Measurements from ENCODE around the gene BCKDK. TPM values are rescaled to one million over a fixed set of nuclear protein-coding genes. Genes with fewer than 3 reads are reported as not detected.

The BCKDK gene
- 10 to 100 TPM; 60.7 to 85.3 (median 78.6) TPM for total RNA-seq

DNA sequence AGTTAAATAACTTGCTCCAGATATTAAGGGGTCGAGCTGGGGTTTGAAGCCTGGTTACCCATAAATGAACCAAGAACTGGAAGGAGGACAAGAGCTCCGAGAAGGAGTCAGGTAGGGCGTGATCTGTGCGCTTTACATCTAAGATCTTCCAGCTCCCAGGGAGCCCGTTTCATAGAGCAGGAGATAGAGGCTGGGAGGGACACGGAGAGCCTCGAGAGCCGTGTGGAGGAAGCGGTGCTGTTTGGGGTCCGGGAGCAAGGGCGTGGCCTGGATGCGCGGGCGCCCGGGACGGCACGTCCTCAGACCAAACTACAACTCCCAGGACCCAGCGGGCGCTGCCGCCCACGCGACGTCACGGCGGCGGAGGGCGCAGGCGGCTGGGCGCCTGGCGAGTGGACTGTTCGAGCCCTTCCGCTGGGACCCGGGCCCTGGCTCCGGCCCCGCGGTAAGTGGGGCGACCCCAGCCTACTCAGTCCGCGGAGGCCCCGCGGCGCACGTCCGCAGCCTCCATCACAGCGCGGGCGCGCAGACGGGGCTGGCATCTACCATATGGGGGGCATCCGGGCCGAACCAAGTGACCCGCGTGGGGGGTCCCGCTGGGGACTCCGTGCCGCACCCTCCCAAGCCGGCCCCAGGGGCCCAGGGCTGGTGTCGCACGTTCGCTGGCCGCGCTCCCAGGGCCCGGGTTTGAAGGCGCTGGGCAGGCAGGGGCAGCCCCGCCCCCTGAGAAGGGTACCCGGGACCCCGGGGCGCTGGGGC, at the start of gene BCKDK:
TSS of gene BCKDK (plus strand) at position 352 of the 759 bp plus-strand sequence. CDS start 838 bp downstream, outside the sequence.
- intact Hi-C loops (cut with DNase I; ENCODE audit: low total_unique reads), result no loop called here
- TF ChIP-seq, protein P1, sequence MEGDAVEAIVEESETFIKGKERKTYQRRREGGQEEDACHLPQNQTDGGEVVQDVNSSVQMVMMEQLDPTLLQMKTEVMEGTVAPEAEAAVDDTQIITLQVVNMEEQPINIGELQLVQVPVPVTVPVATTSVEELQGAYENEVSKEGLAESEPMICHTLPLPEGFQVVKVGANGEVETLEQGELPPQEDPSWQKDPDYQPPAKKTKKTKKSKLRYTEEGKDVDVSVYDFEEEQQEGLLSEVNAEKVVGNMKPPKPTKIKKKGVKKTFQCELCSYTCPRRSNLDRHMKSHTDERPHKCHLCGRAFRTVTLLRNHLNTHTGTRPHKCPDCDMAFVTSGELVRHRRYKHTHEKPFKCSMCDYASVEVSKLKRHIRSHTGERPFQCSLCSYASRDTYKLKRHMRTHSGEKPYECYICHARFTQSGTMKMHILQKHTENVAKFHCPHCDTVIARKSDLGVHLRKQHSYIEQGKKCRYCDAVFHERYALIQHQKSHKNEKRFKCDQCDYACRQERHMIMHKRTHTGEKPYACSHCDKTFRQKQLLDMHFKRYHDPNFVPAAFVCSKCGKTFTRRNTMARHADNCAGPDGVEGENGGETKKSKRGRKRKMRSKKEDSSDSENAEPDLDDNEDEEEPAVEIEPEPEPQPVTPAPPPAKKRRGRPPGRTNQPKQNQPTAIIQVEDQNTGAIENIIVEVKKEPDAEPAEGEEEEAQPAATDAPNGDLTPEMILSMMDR (IDR thresholded peaks at IDR 0.05), result no peak
- no peak for TF ChIP-seq POLR2A (IDR thresholded peaks at IDR 0.05)
- H3K4me3 ChIP-seq (ENCODE audit: low read depth, poor library complexity, severe bottlenecking), result peak within 1 kb of the TSS; percentile 91
- peak in 1 of 2 donors; percentile 94 for DNase-seq (ENCODE audit: low spot score in 2 of 2)
- WGBS, 2 donors, result 6 to 20% methylated on average over 12 to 34 of the region's 68 CpGs

DNA sequence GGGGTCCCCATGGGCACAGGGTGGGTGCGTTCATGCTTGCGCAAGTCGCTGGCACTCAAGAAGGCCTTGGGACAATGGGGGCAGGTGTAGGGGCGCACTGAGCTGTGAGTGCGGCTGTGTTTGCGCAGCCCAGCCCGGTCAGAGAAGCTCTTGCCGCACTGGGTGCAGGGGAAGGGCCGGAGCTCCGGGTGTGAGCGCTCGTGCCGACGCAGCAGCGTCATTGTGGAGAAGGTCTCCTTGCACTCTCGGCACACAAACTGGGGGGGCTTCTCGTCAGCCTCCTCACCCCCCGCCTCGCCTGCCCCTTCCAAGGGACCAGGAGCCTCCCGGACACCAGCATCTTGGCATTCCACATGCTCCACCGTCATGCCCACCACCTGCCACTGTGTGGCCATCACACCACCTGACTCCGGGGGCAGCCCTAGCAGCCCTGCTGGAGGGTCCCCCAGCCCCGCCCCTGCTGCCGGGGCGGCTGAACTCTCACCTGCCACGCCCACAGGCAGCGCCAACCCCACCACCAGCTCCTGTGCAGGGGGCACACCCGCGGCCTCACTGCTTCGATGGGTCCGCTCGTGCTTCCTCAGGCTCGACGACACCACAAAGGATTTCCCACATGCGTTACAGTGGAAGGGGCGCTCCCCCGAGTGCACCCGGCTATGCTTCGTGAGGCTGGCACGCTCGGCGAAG, 46.9 kb upstream of the BCKDK start:
- H3K4me3 ChIP-seq (ENCODE audit: low read depth, poor library complexity, severe bottlenecking), result no peak overlapping the region
- WGBS, 2 donors, result 94 to 96% methylated on average over 33 to 37 of the region's 42 CpGs
- intact Hi-C loops (cut with DNase I; ENCODE audit: low total_unique reads), result no loop called here
- DNase-seq (ENCODE audit: low spot score in 2 of 2), result no peak
- no peak for TF ChIP-seq POLR2A (IDR thresholded peaks at IDR 0.05)
- TF ChIP-seq, protein P1 (IDR thresholded peaks at IDR 0.05), result no peak

DNA sequence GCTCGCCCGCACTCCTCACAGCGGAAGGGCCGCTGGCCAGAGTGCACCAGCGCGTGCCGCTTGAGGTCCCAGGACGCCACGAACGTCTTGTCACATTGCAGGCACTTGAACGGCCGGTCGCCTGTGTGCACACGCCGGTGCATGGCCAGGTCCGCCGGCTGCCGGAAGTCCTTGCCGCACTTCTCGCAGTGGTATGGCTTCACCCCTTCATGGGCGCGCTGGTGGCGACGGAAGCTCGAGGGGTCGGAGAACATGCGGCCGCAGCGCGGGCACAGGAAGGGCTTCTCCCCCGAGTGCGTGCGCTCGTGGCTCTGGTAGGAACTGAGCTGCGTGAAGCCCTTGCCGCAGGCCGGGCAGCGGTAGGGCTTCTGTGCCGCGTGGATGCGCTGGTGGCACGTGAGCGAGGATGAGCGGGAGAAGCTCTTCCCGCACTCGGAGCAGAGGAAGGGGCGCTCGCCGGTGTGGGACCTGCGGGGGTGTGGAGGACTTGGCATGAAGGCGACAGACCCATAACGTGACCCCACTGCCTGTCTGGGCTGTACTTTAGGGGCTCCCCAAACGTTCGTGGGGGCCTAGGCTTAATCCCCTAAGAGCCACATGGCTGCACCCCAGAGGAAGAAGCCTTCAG, 46.3 kb upstream of the BCKDK start:
- WGBS, 2 donors, result 96 to 97% methylated on average over 52 to 53 of the region's 54 CpGs
- intact Hi-C loops (cut with DNase I; ENCODE audit: low total_unique reads), result no loop called here
- DNase-seq (ENCODE audit: low spot score in 2 of 2), result no peak
- no peak for TF ChIP-seq POLR2A (IDR thresholded peaks at IDR 0.05)
- TF ChIP-seq, protein P1 (IDR thresholded peaks at IDR 0.05), result no peak
- H3K4me3 ChIP-seq (ENCODE audit: low read depth, poor library complexity, severe bottlenecking), result no peak overlapping the region

DNA sequence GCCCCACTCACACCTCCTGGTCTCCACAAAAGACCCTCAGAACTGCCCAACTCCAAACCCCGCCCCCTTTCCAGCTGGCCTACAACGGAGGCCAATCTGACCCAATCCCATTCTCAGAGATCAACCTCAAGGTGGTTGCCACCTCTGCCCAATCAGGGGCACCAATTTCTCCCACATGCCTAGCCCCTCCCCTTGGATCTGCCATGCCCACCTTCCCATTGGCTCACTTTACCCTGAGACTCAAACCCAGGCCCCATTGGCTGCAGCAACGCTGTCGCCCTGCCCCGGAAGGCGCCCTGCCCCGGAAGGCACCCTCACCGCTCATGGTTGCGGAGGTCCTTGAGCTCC, 44.7 kb upstream of the BCKDK start:
- TF ChIP-seq, protein P1 (IDR thresholded peaks at IDR 0.05), result no peak
- no peak for TF ChIP-seq POLR2A (IDR thresholded peaks at IDR 0.05)
- 92 to 99% methylated on average over 9 of the region's 9 CpGs for WGBS, 2 donors
- no peak for DNase-seq (ENCODE audit: low spot score in 2 of 2)
- H3K4me3 ChIP-seq (ENCODE audit: low read depth, poor library complexity, severe bottlenecking), result no peak overlapping the region
- intact Hi-C loops (cut with DNase I; ENCODE audit: low total_unique reads), result no loop called here

DNA sequence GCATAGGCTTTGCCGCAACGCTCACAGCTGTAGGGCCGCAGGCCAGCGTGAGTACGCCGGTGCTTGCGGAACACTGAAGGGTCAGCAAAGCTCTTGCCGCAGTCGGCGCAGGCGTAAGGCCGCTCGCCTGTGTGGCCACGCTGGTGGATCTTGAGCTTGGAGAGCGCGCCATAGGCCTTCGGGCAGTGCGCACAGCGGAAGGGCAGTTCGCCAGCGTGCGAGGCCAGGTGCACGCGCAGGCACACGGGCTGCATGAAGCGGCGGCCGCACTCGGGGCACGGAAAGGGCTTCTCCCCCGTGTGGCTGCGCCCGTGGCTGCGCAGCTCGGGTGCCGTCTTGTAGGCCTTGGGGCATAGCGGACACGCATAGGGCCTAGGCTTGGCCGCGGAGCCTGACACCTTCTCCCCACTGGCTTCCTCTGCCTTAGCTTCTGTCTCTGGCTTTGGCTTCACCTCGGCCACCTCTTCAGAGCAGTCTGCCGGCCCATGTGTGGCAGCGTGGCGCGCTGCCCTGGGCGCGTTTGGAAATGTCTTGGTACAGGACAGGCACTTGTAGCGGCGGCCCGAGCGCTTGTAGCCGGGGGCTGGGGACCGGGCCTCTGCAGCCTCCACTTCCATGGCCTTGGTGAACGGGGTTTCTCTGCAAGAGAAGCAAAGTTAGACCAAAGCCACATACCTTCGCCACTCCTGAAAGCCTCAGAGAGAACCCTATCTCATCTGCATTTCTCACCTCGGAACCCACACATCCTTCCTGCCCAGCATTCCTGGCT, 44.2 kb upstream of the BCKDK start:
- TF ChIP-seq, protein P1 (IDR thresholded peaks at IDR 0.05), result no peak
- no peak for TF ChIP-seq POLR2A (IDR thresholded peaks at IDR 0.05)
- H3K4me3 ChIP-seq (ENCODE audit: low read depth, poor library complexity, severe bottlenecking), result no peak overlapping the region
- 91% methylated on average over 48 to 56 of the region's 56 CpGs for WGBS, 2 donors
- DNase-seq (ENCODE audit: low spot score in 2 of 2), result peak in 1 of 2 donors; percentile 84
- intact Hi-C loops (cut with DNase I; ENCODE audit: low total_unique reads), result no loop called here
